Measurements from ENCODE around the gene EDN3.
"Not testable (repeated sequence)": the region's sequence is repeated elsewhere in the genome, so short reads cannot be mapped to it uniquely, and the experiment has no call there.

Gene EDN3

DNA sequence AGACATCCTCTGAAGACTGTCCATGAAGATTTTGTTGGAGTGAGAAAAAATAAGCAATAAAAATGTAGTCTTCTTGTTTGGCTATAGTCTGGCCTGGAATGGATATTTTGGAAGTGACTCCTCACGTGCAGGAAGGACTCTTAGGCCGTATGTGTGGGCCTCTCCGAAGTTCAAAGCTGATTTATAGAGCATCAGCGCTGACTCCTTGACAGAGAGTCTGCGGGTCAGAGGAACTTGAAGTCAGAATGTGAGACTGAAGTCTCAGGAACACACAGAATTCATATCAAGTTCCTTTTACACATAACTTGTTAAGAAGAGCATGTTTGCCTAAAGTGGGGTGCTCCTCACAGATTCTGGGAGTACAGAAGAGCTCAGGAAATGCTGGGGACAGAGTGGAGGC is 36.1 kb downstream of the EDN3 start:
- DNase-seq: no peak

DNA sequence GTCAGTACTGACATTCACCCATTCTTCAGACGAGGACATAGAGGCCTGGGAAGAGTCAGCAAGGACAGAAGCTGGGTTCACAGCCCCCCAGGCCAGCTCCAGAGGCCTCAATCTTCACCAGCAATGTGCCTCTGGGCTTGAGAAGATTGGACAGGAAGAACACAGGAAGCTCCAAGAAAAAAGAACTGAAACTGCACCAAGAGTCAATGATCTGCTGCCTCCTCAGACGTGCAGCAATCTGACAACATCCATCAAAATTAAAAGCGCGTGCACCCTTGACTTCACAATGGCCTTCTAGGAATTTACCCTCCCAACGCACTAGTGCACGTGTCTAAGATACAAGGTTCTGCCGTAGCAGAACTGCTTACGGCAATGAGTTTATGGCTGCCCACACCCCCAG is 38.0 kb downstream of the EDN3 start:
- DNase-seq: not testable (repeated sequence)

- DNase-seq: no peak
These were observed 39.9 kb downstream of the EDN3 start for GRCh38 chr20:59340201-59340885.

GRCh38 chr20:59341285-59342022 is 41.0 kb downstream of the EDN3 start:
- DNase-seq: not testable (repeated sequence)

- no peak for DNase-seq
These were observed 41.9 kb downstream of the EDN3 start for GRCh38 chr20:59342023-59342957.

- DNase-seq: no peak
These were observed 45.6 kb downstream of the EDN3 start for GRCh38 chr20:59346061-59346460.

DNA sequence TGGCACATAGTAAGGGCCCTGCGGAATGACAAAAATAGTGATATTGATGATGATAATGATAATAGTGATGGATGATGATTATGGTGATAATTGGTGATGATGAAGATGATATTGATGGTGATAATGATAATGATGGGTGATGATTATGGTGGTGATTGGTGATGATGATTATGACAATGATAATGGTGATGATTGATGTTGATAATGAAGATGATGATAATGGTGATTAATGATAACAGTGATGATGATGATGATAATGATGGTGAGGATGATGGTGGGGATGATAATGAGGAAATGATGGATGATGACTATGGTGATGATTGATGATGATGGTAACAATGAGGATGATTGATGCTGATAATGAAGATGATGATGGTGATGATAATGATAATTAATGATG is 48.9 kb downstream of the EDN3 start:
- DNase-seq: no peak

- no peak for DNase-seq
These were observed 50.1 kb downstream of the EDN3 start for GRCh38 chr20:59350330-59351156.

- no peak for DNase-seq
These were observed 51.0 kb downstream of the EDN3 start for GRCh38 chr20:59351157-59352040.

DNA sequence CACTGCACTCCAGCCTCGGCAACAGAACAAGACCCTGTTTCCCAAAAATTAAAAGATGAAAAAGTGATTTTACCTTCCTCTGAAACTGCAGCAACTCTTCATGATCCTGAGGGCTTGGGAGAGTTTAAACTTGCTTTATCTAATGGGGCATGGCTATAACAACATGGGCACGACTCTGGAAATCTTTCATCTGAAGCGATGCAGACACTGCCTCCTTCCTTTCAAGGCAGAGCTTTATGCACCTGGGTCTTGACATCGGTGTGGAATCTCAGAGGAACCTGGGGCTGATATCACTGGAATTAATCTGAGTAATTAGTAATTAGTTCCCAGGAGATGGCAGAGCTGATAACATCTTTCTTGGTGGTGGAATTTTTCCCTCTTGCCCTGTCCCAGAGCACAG is 52.1 kb downstream of the EDN3 start:
- no peak for DNase-seq

DNA sequence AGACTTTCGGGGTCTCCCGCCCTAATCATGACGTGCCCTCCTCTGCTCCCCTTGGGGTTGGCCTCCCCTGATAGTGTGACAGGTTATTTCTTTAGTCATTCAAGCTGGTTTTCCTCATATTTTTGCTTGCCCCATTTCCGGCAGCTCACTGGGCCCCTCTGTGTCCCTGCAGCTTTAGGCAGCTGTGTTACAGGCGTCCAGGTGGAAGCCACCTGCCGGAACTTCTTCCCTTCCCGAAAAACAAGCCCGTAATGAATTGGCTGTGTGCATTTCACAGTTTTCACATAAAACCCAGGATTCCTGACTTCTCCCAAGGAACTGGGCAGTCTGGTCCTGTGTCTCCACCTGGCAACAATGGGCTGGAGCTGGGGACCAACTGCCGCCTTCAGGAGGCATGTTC is 52.6 kb downstream of the EDN3 start:
- no peak for DNase-seq

DNA sequence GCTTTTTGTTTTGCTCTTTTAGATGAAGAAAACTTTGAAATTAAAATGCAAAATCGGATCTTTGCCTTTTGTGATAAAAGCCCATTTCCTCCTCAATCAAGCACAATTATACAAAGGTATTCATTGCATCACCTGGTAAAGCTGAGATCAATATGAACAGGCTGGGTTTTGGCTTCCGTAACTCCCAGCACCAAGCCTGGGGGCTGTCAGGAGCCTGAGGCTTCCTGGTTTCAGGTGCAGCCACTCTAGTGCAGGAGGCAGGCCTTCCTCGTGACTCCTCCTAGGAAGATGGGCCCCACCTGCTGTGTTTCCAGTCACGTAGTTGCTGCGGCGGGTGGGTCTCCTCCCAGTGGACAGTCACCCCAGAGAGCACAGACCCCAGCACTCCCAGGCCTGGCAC is 54.0 kb downstream of the EDN3 start:
- no peak for DNase-seq

DNA sequence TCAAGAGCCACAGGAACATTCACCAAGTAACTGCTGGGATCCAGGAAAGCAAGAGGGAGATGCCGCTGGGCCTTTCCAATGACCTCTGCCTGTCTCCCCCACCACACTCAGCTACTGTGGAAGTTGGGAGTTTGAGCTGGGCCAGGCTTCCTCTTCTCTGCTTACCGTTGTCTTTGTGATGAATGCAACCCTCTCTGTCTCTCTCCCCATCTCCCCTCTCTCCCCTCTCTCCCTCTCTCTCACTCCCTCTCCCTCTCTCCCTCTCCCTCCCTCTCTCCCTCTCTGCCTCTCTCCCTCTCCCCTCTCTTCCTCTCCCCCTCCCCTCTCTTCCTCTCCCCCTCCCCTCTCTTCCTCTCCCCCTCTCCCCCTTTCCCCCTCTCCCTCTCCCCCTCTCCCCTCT is 54.8 kb downstream of the EDN3 start:
- no peak for DNase-seq

DNA sequence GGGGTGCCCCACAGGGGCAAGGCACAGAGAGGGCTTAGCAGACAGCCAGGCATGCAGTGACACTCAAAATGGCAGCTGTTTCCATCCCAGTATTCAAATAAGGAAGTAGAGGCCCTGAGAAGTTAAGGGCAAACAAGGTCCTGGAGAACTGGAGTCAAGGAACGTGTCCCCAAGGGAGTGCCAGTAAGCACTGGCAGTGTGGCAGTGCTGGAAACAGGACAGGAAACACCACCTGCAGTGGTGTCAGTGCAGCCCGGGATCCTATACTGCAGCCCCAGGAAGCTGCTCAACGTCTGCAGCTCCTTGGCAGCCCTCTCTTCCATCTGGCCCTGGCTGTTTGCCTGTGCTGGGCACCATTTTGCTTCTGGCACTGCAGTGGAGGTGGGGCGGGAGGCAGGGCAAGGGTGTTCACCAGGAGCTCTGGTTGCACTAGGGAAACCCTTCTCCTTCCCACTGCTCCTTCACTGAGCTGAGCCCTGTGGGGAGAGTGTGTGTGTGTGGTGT is 56.3 kb downstream of the EDN3 start:
- no peak for DNase-seq

GRCh38 chr20:59358793-59359192 is 58.4 kb downstream of the EDN3 start:
- not testable (repeated sequence) for DNase-seq

DNA sequence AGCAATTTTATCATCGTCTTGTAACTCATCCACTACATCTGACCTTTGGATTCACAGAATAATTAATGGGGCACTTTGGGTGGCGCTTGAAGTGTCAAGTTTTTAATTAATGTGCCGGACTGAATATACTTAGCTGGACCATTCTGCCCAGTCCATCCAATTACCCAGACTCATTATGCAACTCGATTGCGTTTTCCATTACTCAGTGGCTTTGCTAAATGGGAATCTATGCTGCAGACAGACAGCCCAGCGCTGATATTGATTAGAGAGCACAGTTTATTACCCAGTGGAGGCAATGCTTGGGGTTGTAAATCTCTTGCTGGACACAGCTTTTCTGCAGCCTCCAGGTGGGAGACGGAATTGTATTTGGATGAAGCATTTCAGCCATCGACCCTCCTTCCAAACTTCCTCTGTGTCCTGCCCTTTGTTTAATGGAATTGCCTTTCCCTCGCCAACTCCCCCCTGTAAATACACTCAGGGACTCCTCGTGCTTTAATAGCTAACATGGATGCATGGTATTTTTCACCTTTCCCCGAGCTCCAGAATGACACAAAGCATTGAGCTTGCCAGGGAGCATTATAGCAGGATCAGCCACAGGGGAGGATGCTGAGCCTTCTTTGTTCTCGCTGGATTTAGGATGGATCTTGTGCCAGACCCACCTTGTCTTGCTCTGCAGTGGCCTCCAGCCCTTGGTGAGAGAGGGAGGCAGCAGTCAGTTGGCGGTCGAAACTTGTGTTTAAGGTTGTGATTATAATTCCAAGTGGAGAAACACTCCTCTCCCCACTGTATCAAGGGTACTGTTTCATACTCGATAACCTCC is 59.7 kb downstream of the EDN3 start:
- no peak for DNase-seq

GRCh38 chr20:59360934-59361333 is 60.5 kb downstream of the EDN3 start:
- no peak for DNase-seq

GRCh38 chr20:59361411-59361810 is 61.0 kb downstream of the EDN3 start:
- no peak for DNase-seq

GRCh38 chr20:59363101-59363500 is 62.7 kb downstream of the EDN3 start:
- no peak for DNase-seq

DNA sequence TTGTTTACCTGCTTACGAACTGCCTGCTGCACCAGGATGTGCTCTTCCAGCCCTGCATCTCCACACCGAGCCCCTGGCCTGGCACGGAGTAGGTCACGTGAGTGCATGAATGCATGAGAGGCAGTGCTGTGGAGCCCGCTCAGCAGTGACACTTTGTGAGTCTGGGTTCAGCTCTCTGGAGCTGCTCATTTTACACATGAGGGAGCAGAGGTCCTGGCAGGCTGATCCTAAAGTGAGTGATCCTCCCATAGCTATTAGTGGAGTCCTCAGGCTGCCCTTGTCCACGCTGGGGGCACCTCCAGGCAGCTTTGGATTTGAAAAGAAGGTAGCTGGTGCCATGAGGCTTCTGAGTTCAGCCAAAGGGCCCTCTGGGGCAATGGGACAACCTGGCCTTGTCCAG is 64.2 kb downstream of the EDN3 start:
- no peak for DNase-seq

Measured in NCI-H510A treated with DMSO at 0.1 percent for 48 hours (cell line).